Coronary artery (tissue), 2 donors: Measurements from ENCODE around the gene GRK5.

Experiments used
- DNase-seq: peaks from one replicate; pipeline ENCODE4 v3.0.0-alpha.2; 2017; ENCODE audit warnings: low spot score
- H3K27ac ChIP-seq, 2 donors: fragments of 200-600 bp; sonication (generic); one replicate each; pipeline ENCODE4 v1.5.1; 2016 to 2019
- H3K4me3 ChIP-seq: fragments of 200-600 bp; sonication (generic); 2 replicates; pipeline ENCODE4 v1.5.1; 2016; ENCODE audit warnings: mild to moderate bottlenecking, moderate library complexity
- TF ChIP-seq, protein P1 (sequence below): fragments of 200-600 bp; sonication (generic); IDR thresholded peaks from one replicate; pipeline ENCODE4 v1.5.1; 2019; ENCODE audit warnings: antibody characterized with exemption

The GRK5 gene

DNA sequence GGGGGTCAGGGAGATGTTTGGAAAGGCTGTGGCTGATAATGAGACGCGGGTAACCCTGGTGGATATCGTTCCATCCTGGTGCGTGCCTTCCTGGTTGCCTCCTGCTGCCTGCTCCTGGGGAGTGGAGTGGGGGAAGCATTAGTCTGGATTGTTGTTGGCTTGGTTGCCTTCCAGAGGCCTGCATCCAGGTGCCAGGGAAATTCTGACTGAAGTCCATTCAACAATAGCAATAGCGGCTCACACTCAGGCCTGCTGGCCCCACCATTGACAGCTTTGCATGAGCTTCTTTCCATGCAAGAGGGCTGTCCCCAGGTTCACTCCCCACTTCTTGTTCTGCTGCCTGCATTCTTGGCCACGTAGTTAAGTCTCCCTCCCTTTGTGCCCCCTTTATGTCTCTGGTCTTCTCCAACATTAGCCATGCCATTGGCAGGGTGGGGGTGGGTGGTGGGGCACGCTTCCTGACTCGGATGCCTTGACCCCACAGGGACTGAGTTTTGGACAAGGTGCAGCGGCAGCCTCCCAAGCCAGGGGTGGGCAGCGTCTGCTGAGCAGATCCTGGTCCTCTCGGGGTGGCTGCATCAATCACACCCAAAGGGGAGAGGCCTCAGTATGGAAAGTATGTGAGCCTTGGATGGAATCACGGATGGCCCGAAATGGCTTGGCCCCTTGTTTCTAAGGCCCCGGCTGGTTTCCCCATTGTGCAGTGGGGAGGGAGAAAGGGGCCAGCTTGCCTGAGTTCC, 150.2 kb downstream of the GRK5 start:
- TF ChIP-seq, protein P1, sequence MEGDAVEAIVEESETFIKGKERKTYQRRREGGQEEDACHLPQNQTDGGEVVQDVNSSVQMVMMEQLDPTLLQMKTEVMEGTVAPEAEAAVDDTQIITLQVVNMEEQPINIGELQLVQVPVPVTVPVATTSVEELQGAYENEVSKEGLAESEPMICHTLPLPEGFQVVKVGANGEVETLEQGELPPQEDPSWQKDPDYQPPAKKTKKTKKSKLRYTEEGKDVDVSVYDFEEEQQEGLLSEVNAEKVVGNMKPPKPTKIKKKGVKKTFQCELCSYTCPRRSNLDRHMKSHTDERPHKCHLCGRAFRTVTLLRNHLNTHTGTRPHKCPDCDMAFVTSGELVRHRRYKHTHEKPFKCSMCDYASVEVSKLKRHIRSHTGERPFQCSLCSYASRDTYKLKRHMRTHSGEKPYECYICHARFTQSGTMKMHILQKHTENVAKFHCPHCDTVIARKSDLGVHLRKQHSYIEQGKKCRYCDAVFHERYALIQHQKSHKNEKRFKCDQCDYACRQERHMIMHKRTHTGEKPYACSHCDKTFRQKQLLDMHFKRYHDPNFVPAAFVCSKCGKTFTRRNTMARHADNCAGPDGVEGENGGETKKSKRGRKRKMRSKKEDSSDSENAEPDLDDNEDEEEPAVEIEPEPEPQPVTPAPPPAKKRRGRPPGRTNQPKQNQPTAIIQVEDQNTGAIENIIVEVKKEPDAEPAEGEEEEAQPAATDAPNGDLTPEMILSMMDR, result no peak
- Histone ChIP-seq H3K27ac (no peak overlapping the region), H3K4me3 (no peak overlapping the region)
- DNase-seq, result no peak

DNA sequence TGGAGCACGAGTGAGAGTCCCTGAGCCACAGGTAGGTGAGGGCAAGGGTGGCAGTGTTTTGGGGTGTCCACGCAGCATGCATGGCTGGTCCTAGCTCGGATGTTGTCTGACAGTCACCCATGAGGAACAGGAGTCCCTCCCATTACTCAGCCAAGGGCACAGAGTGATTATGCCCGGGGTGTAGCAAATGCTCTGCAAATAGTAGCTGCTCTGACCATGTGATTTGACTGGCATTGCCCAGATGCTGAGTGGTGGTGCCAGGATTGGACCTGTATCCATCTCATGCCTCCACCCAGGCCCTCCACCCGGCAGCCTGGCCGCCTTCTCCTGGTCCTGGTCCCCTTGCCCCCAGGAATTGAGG, 150.8 kb downstream of the GRK5 start:
- no peak for DNase-seq
- H3K27ac ChIP-seq, result no peak overlapping the region
- TF ChIP-seq, protein P1, result no peak
- no peak overlapping the region for H3K4me3 ChIP-seq

DNA sequence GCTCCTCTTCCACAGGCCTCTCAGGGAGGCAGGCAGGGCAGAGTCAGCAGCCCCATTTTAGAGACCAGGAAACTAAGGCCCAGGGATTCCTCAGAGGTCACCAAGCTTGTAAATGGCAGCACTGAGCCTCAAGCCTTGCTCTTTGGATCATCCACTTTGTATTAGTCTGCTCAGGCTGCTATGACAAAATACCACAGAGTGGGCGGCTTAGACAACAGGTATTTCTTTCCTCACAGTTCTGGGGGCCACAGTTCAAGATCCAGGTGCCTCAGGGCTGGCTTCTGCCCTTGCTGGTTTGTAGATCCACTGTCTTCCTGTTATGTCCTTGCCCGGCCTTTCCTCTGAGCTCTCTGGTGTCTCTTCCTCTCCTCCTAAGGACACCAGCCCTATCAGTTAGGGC, 151.2 kb downstream of the GRK5 start:
- no peak for DNase-seq
- Histone ChIP-seq H3K4me3 (no peak overlapping the region), H3K27ac (no peak overlapping the region)
- TF ChIP-seq, protein P1, result no peak

DNA sequence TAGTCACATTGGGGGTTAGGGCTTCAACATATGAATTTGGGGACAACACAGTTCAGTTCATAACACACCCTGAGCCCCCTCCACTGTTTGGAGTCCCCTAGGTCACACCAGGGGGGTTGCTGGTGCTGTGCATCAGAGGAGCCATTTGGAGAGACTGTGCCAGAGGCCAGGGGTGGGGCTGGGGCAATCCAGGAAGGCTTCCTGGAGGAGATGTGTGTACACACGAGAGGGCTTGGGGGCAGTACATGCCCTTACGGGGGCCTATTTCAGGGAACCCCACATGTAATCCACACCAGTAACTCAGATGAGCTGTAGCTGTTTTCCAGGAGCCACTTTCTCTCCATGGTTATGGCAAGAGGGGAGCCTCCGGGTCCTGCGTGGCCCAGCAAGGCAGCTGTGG, 151.7 kb downstream of the GRK5 start:
- no peak for DNase-seq
- TF ChIP-seq, protein P1, result no peak
- Histone ChIP-seq H3K4me3 (no peak overlapping the region), H3K27ac (no peak overlapping the region)

DNA sequence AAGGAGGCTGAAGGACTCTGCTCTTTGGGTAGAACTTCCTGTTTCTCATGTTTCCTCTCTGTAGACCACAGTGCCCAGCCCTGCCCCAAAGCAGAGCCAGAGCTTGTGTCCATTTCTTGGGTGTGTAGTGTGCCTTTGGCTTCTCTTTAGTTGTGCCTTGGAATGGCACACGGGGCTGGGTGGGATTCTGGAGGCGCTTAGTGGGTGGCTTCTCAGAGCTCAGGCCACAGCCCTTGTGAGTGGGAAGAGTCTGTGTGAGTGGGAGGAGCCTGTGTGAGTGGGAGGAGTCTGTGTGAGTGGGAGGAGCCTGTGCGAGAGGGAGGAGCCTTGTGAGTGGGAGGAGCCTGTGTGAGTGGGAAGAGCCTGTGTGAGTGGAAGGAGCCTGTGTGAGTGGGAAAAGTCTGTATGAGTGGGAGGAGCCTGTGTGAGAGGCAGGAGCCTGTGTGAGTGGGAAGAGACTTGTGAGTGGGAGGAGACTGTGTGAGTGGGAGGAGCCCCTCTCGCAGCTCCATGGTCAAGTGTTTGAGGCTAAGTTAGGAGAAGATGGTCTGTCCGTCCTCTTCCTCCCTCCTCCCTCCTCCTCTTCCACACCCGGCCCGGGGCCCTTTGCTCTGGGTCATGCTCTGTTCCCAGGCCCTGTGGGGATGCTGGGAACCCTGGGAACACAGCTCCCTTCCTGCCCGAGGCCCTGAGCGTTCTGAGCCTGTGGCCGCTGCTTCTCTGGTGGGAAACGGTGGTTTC, 153.0 kb downstream of the GRK5 start:
- TF ChIP-seq, protein P1, result no peak
- DNase-seq, result peak; percentile 71
- H3K4me3 ChIP-seq, result no peak overlapping the region
- peak overlapping the region in 1 of 2 donors; percentile 1 for H3K27ac ChIP-seq

DNA sequence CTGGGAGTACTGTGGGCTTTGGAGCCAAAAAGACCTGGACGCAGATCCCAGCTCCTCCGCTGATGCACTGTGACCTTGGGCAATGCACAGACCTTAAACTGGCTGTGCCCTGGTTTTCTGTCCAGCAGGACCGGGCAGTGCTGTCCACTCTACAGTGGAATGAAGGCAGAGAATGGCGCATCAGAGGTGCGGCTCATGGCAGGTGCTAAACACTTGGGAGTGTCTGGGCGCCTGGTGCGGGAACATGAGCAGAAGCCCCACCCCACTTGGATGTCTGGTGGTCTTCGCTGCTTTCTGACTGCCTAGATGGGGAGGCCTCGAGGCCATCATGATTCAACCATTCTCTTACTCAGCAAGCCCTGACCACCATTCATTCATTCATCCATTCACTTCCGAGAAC, 153.7 kb downstream of the GRK5 start:
- TF ChIP-seq, protein P1, result no peak
- no peak for DNase-seq
- H3K4me3 ChIP-seq, result no peak overlapping the region
- H3K27ac ChIP-seq, result no peak overlapping the region

DNA sequence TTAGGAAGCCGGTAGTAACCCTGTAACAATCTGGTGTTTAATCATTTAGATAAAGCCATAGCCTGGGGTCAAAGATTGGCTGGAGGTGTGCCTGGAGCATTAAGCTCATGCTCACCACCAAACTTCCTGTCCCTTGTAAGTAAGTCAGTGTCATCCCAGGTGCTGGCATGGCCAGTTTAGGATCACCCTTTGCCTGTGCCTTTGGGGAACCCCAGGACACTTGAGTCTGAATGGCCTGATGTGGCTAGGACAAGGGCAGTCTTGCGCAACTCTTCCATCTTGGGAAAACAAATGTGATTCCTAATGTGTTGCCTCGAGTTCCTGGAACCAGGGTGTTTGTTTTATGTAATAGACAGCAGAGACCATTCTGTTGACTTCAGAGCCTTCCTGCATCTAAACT, 154.8 kb downstream of the GRK5 start:
- DNase-seq, result no peak
- TF ChIP-seq, protein P1, result no peak
- no peak overlapping the region for H3K4me3 ChIP-seq
- peak overlapping the region in 1 of 2 donors; percentile 44 for H3K27ac ChIP-seq
